Fibroblast of villous mesenchyme (primary cell): Measurements from ENCODE around the gene CELSR2. TPM values are rescaled to one million over a fixed set of nuclear protein-coding genes. Genes with fewer than 3 reads are reported as not detected.

ENCODE experiments used
- DNase-seq: peaks from one replicate; pipeline ENCODE4 v3.0.0-alpha.2; 2010; ENCODE audit warnings: low read depth
- H3K4me3 ChIP-seq: 2 replicates; pipeline ENCODE4 v1.5.1; 2011; ENCODE audit warnings: low read depth, mild to moderate bottlenecking, low read length
- total RNA-seq: library from RNA; depleted of rRNA; stranded (reverse); fragments of >200 nt; gene quantifications from 2 replicates; pipeline ENCODE4 v1.2.3, GENCODE V29; 2012
- TF ChIP-seq, protein P1 (sequence below): IDR thresholded peaks from 2 replicates; pipeline ENCODE4 v1.5.1; 2012; ENCODE audit warnings: low read depth, mild to moderate bottlenecking, low read length; ENCODE audit not compliant: insufficient read depth

CELSR2 gene
- total RNA-seq, 1 donor = 1.3 TPM

DNA sequence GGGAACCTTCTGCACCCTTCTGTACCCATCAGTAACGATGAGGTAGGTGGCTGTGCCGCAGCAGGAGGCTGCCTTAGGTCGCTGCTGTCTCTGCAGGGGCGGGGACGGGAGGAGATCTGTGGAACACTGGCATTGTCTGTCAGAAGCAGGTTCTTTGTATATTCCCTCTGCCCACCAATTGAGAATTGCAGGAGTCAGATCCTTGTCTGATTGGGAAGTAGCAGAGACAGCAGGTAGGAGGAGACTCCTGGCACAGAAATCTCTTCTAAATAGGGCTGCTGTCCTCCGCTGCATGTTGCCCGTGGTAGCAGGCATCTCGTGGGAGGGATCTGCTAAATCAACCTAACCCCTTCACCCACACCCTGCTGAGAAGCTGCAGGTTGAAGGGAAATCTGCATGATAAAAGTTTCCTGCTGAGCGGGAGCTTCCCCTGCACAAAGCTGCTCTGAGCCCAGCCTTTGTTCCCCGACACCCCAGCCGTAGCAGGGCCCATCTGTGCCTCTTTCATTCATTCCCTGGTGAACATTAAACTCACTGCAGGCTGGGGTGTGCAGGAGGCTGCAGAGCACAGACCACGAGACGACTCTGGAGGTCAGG lies 19.7 kb upstream of the CELSR2 start:
- TF ChIP-seq, protein P1, sequence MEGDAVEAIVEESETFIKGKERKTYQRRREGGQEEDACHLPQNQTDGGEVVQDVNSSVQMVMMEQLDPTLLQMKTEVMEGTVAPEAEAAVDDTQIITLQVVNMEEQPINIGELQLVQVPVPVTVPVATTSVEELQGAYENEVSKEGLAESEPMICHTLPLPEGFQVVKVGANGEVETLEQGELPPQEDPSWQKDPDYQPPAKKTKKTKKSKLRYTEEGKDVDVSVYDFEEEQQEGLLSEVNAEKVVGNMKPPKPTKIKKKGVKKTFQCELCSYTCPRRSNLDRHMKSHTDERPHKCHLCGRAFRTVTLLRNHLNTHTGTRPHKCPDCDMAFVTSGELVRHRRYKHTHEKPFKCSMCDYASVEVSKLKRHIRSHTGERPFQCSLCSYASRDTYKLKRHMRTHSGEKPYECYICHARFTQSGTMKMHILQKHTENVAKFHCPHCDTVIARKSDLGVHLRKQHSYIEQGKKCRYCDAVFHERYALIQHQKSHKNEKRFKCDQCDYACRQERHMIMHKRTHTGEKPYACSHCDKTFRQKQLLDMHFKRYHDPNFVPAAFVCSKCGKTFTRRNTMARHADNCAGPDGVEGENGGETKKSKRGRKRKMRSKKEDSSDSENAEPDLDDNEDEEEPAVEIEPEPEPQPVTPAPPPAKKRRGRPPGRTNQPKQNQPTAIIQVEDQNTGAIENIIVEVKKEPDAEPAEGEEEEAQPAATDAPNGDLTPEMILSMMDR = no peak
- no peak overlapping the region for H3K4me3 ChIP-seq
- DNase-seq = no peak

DNA sequence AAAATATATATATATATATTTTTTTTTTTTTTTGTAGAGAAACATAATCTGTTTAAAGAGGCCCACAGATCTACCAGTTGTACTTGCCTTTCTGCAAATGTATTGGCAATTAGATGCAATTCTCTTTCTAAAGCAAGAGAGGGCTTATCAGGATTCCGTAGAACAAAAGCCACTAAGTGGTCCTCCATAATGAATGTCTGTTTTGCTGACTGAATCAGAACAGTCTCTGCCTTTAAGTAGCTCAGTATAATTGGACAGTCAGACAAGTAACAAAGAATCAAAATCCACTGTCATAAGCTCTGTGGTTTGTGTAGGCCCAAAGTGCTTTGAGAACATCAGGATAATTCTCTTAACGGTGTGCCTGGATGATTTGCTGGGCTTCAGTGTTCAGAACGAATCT lies 18.3 kb upstream of the CELSR2 start:
- TF ChIP-seq, protein P1 = no peak
- no peak overlapping the region for H3K4me3 ChIP-seq

DNA sequence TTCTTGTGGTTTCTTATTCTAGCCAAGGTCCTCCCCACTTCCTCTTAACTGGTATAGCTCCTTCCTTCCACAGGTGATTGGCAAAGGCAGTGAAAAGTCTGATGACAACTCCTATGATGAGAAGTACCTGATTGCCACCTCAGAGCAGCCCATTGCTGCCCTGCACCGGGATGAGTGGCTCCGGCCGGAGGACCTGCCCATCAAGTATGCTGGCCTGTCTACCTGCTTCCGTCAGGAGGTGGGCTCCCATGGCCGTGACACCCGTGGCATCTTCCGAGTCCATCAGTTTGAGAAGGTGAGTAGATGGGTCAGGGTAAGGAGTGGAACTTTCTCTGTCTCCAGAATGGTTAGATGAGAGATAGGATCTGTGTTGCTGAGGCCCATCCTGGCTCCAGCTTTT lies 14.2 kb upstream of the CELSR2 start:
- TF ChIP-seq, protein P1 = no peak
- no peak for DNase-seq
- no peak overlapping the region for H3K4me3 ChIP-seq

More for the DNA sequence above, 18.3 kb upstream of the CELSR2 start:
- DNase-seq = no peak

DNA sequence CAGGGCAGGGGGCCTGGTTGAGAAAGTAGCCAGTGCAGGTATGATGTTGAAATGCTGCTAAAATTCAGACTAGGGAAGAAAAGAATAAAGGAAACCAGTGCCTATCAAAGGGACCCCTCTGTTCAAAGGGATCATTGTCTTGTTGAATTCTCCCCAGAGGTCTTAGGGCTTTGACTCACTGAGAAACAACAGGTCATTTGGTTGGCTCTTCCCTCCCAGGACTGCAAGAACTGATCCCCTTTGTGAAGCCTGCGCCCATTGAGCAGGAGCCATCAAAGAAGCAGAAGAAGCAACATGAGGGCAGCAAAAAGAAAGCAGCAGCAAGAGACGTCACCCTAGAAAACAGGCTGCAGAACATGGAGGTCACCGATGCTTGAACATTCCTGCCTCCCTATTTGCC lies 11.8 kb upstream of the CELSR2 start:
- no peak for DNase-seq
- no peak overlapping the region for H3K4me3 ChIP-seq
- TF ChIP-seq, protein P1 = no peak

DNA sequence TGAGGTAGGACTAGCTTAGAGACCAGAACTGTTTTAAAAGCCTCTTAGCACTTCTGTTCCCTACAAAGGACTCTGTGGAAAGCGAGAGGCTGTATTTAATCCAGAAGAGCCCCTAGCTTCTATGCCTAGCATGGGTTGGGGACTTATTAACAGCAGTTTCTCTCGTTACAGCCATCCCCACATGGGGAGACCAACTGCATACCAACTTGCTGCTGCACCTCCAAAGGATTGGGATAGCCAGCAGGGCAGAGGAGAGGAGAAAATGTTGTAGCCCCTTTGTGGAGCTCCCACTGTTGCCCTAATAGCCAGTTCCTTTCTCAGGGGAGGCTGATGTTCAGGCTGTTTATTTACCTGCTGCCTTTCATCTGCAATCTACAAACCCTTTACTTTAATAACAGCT lies 11.0 kb upstream of the CELSR2 start:
- TF ChIP-seq, protein P1 = no peak
- no peak for DNase-seq
- H3K4me3 ChIP-seq = no peak overlapping the region

DNA sequence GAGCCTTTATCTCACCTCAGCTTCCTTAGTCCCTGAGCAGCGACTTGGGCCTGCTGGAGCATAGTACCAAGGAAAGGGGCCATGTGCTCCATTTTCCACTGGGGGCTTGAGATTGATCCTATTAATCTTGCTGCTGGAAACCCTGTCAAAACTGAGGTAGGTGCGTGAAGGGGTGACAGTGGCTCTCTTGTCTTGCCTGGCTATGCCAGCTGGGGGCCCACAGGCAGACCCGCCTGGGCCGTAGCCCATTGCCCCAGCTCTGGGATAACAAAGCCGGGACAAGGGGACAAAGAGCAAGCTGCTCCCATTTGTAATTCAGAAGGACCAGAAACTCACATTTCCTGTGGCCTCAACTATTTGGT lies 10.3 kb upstream of the CELSR2 start:
- no peak for DNase-seq
- TF ChIP-seq, protein P1 = no peak

More for the DNA sequence above, 10.3 kb upstream of the CELSR2 start:
- H3K4me3 ChIP-seq = no peak overlapping the region
